ENCODE results near the gene PPP1R9A. TPM values are rescaled to one million over a fixed set of nuclear protein-coding genes. Genes with fewer than 3 reads are reported as not detected.
A peak's percentile ranks its signal among the peaks of the same experiment; 100 is the strongest.

The PPP1R9A gene
- total RNA-seq, 1 experiment from 2014 or later, result 5.9 TPM

DNA sequence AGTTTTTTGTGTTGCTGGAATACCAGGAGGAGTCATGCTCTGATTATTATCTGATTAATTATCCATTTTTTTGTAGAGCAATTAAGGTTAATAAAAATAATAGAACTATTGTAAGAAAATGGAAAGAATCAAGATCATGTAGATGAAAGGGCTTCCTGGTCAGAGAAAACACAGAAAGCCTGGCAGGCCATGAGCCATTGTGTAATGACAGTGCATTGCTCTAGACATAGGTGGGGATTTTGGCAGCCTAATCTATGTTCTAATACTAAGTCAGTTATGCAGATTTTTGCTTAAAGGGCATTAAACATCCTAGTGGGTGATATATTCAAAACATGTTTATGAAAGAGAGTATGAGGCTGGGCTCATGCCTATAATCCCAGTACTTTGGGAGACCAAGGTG, 198.2 kb downstream of the PPP1R9A start:
- BruUV-seq (replicated peaks), result no TSS peak
- TF ChIP-seq EZH2phosphoT487 (IDR thresholded peaks at IDR 0.05; ENCODE audit: borderline replicate concordance, low read length) (no peak), CTCF (conservative IDR thresholded peaks at IDR 0.05; ENCODE audit: low read depth, low read length) (no peak), EZH2 (IDR thresholded peaks at IDR 0.05; ENCODE audit: low read length, unreplicated experiment) (no peak)
- peaks cover 4% of the 10 kb centered on the region for H3F3A ChIP-seq (ENCODE audit: low read length, unreplicated experiment)
- H2AFZ ChIP-seq (ENCODE audit: low read length), result no peak overlapping the region
- no peaks in the 10 kb centered on the region for H3K79me2 ChIP-seq (ENCODE audit: low read length)
- no peaks in the 10 kb centered on the region for H3K36me3 ChIP-seq (ENCODE audit: low read depth, low read length)
- H3K9me2 ChIP-seq (replicated peaks; ENCODE audit: low read length), result no peaks in the 10 kb centered on the region
- H4K20me1 ChIP-seq (ENCODE audit: low read length), result no peaks in the 10 kb centered on the region
- H3K4me3 ChIP-seq (ENCODE audit: low read length), result no peak overlapping the region
- H3K9me3 ChIP-seq (ENCODE audit: low read length), result no peaks in the 10 kb centered on the region
- peak overlapping the region; percentile 56 for H3K4me2 ChIP-seq (ENCODE audit: low read length)
- CTCF ChIA-PET, result no interaction called here
- H3K9ac ChIP-seq (ENCODE audit: low read length), result no peak overlapping the region
- no peaks in the 10 kb centered on the region for H3K27me3 ChIP-seq (ENCODE audit: low read length)
- DNase-seq, result no peak
- POLR2A ChIA-PET (ENCODE audit: unreplicated experiment), result interaction anchor here (0.6 to 0.7 kb wide), 2 partner anchors 449 to 524 kb away, joined by 7 read pairs; no protein-coding TSS in a partner anchor
- no peak for ATAC-seq
- 0 out of 2 replicates have a peak overlapping the region, but pooled peaks have one; percentile 3 for H3K27ac ChIP-seq (ENCODE audit: low read length)
- intact Hi-C loops (cut with micrococcal nuclease), result loop anchor here (10.0 kb wide), 1 partner anchor 451 kb away; the partner anchor contains the start of gene SGCE
- H3K4me1 ChIP-seq (ENCODE audit: insufficient read depth, low read length), result peaks cover 41% of the 10 kb centered on the region

DNA sequence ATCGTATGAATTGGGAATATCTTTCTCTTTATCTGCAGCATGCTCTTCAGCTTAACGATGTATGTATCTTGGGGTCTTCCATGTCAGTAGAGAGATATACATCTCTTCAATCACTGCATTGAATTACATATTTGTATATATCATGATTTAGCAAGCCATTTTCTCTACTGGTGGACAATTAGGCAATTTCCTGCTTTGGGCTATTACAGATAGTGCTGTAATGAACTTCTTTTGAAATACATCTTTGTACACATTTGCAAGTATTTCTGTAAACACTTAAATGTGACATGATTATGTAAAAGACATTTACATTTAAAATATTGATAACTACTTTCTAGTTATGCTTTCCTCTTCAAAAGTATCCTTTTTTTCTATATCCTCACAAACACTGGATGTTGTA, 199.0 kb downstream of the PPP1R9A start:
- ATAC-seq (no peak), DNase-seq (no peak)
- Histone ChIP-seq H2AFZ (ENCODE audit: low read length) (no peak overlapping the region), H3K27me3 (ENCODE audit: low read length) (no peaks in the 10 kb centered on the region), H3K4me3 (ENCODE audit: low read length) (no peak overlapping the region), H3K9me2 (replicated peaks; ENCODE audit: low read length) (no peaks in the 10 kb centered on the region), H3K27ac (ENCODE audit: low read length) (no peak overlapping the region), H3K9me3 (ENCODE audit: low read length) (no peaks in the 10 kb centered on the region), H3K9ac (ENCODE audit: low read length) (no peak overlapping the region), H4K20me1 (ENCODE audit: low read length) (no peaks in the 10 kb centered on the region), H3K4me1 (ENCODE audit: insufficient read depth, low read length) (peaks cover 41% of the 10 kb centered on the region), H3K79me2 (ENCODE audit: low read length) (no peaks in the 10 kb centered on the region), H3K4me2 (ENCODE audit: low read length) (no peak overlapping the region), H3F3A (ENCODE audit: low read length, unreplicated experiment) (peaks cover 4% of the 10 kb centered on the region), H3K36me3 (ENCODE audit: low read depth, low read length) (no peaks in the 10 kb centered on the region)
- ChIA-PET POLR2A (ENCODE audit: unreplicated experiment) (no interaction called here), CTCF (no interaction called here)
- BruUV-seq (replicated peaks), result no TSS peak
- intact Hi-C loops (cut with micrococcal nuclease), result loop anchor here (10.0 kb wide), 1 partner anchor 452 kb away; the partner anchor contains the start of gene SGCE
- TF ChIP-seq EZH2 (IDR thresholded peaks at IDR 0.05; ENCODE audit: low read length, unreplicated experiment) (no peak), EZH2phosphoT487 (IDR thresholded peaks at IDR 0.05; ENCODE audit: borderline replicate concordance, low read length) (no peak), CTCF (conservative IDR thresholded peaks at IDR 0.05; ENCODE audit: low read depth, low read length) (no peak)

DNA sequence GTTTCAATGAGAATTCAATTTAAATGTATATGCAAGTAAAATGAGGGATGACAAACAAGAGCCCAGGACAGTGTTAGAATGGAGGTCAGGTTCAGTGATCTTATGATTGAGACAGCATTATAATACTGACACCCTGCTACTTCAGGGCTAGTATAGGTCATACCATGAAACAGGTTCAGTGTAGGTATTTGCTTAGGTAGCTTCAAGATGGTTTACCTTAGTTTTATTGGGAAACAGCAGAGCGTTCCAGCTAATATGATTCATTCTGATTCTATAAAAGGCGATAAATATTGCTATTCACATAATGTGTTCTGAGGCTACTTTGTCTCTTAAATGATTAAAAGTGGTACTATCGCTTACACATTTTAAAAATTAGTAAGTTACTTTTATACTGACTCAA, 203.3 kb downstream of the PPP1R9A start:
- no peaks in the 10 kb centered on the region for H3K36me3 ChIP-seq (ENCODE audit: low read depth, low read length)
- peak overlapping the region; percentile 17; the same call in 1 of the 2 replicates for H3K4me2 ChIP-seq (ENCODE audit: low read length)
- H3K27me3 ChIP-seq (ENCODE audit: low read length), result no peaks in the 10 kb centered on the region
- no peak for TF ChIP-seq EZH2phosphoT487 (IDR thresholded peaks at IDR 0.05; ENCODE audit: borderline replicate concordance, low read length)
- TF ChIP-seq CTCF (conservative IDR thresholded peaks at IDR 0.05; ENCODE audit: low read depth, low read length), result no peak
- TF ChIP-seq EZH2 (IDR thresholded peaks at IDR 0.05; ENCODE audit: low read length, unreplicated experiment), result no peak
- ChIA-PET CTCF (no interaction called here), POLR2A (ENCODE audit: unreplicated experiment) (no interaction called here)
- intact Hi-C loops (cut with micrococcal nuclease), result no loop called here
- peaks cover 10% of the 10 kb centered on the region for H3K4me1 ChIP-seq (ENCODE audit: insufficient read depth, low read length)
- no peak overlapping the region for H3K4me3 ChIP-seq (ENCODE audit: low read length)
- H3K9me3 ChIP-seq (ENCODE audit: low read length), result no peaks in the 10 kb centered on the region
- ATAC-seq, result peak; percentile 99
- H3K79me2 ChIP-seq (ENCODE audit: low read length), result no peaks in the 10 kb centered on the region
- no peaks in the 10 kb centered on the region for H3K9me2 ChIP-seq (replicated peaks; ENCODE audit: low read length)
- DNase-seq, result peak; percentile 71
- no peaks in the 10 kb centered on the region for H3F3A ChIP-seq (ENCODE audit: low read length, unreplicated experiment)
- no peak overlapping the region for H2AFZ ChIP-seq (ENCODE audit: low read length)
- H3K9ac ChIP-seq (ENCODE audit: low read length), result no peak overlapping the region
- no TSS peak for BruUV-seq (replicated peaks)
- peak overlapping the region; percentile 35; the same call in 1 of the 2 replicates for H3K27ac ChIP-seq (ENCODE audit: low read length)
- no peaks in the 10 kb centered on the region for H4K20me1 ChIP-seq (ENCODE audit: low read length)

Measured in PC-3 (cell line).